Progenitor cell of endocrine pancreas (in vitro differentiated cells): Measurements from ENCODE around the gene CLCN2. TPM values are rescaled to one million over a fixed set of nuclear protein-coding genes. Genes with fewer than 3 reads are reported as not detected.

ENCODE experiments used
- DNase-seq: peaks from one replicate; pipeline ENCODE4 v3.0.0; 2021; ENCODE audit warnings: low spot score; ENCODE audit not compliant: unreplicated experiment
- H3K27ac Mint-ChIP-seq: 2 replicates; pipeline ENCODE4 v1.8.0; 2021; ENCODE audit warnings: mild to moderate bottlenecking, moderate library complexity, mixed read lengths
- H3K27me3 Mint-ChIP-seq: 2 replicates; pipeline ENCODE4 v1.8.0; 2021; ENCODE audit warnings: mixed read lengths
- H3K36me3 Mint-ChIP-seq: 2 replicates; pipeline ENCODE4 v1.8.0; 2022; ENCODE audit warnings: mixed read lengths; ENCODE audit not compliant: insufficient read depth
- H3K4me1 Mint-ChIP-seq: 2 replicates; pipeline ENCODE4 v1.8.0; 2021; ENCODE audit warnings: low read depth, mixed read lengths
- H3K4me3 Mint-ChIP-seq: 2 replicates; pipeline ENCODE4 v1.8.0; 2021; ENCODE audit warnings: low read depth, mild to moderate bottlenecking, moderate library complexity, mixed read lengths
- H3K9me3 Mint-ChIP-seq: 2 replicates; pipeline ENCODE4 v1.8.0; 2021; ENCODE audit warnings: low read depth, mixed read lengths
- CTCF ChIP-seq: fragments of 200-600 bp; sonication (generic); IDR thresholded peaks from one replicate; pipeline ENCODE4 v1.5.0; 2021; ENCODE audit warnings: antibody characterized with exemption, mild to moderate bottlenecking; ENCODE audit not compliant: unreplicated experiment
- total RNA-seq: library from RNA; stranded (reverse); gene quantifications from 2 replicates; pipeline ENCODE4 v1.2.1, GENCODE V29; 2021

The CLCN2 gene
- total RNA-seq, 1 donor from 2014 or later: 21.9 TPM

GRCh38 chr3:184375747-184376461, 14.5 kb upstream of the CLCN2 start:
- Mint-ChIP-seq H3K27me3 (peaks cover 9% of the 10 kb centered on the region), H3K27ac (no peak overlapping the region), H3K4me3 (no peak overlapping the region), H3K9me3 (no peaks in the 10 kb centered on the region), H3K36me3 (peaks cover 10% of the 10 kb centered on the region), H3K4me1 (peaks cover 27% of the 10 kb centered on the region)
- no peak for TF ChIP-seq CTCF
- DNase-seq: no peak

- Mint-ChIP-seq H3K27me3 (peaks cover 3% of the 10 kb centered on the region), H3K4me3 (no peak overlapping the region), H3K27ac (no peak overlapping the region), H3K36me3 (peaks cover 13% of the 10 kb centered on the region), H3K9me3 (no peaks in the 10 kb centered on the region), H3K4me1 (peaks cover 20% of the 10 kb centered on the region)
- TF ChIP-seq CTCF: no peak
- no peak for DNase-seq
These were observed 12.0 kb upstream of the CLCN2 start for GRCh38 chr3:184373422-184373821.

DNA sequence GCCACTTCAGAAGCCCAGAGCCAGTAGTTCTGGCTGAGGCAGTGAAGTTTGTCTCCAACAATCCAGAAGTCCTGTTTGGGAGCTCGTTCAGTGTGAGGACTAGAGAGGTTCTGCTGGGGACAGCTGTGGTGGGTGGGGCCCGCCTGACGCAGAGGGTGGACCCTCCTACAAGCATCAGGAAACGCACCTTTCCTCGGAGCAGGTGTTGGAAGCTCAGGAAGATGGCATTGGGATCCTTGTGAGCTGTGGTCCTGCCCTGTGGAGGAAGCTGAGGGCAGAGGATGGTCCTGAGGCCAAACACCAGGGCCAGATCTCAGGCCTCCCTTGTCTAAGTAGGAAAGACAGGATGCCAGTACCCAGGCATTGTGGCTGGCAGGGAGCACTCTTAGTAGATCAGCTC, 11.5 kb upstream of the CLCN2 start:
- TF ChIP-seq CTCF: no peak
- H3K9me3 Mint-ChIP-seq: no peaks in the 10 kb centered on the region
- peaks cover 15% of the 10 kb centered on the region for H3K36me3 Mint-ChIP-seq
- peaks cover 3% of the 10 kb centered on the region for H3K27me3 Mint-ChIP-seq
- H3K4me1 Mint-ChIP-seq: peaks cover 15% of the 10 kb centered on the region
- DNase-seq: no peak
- H3K4me3 Mint-ChIP-seq: no peak overlapping the region
- H3K27ac Mint-ChIP-seq: no peak overlapping the region

DNA sequence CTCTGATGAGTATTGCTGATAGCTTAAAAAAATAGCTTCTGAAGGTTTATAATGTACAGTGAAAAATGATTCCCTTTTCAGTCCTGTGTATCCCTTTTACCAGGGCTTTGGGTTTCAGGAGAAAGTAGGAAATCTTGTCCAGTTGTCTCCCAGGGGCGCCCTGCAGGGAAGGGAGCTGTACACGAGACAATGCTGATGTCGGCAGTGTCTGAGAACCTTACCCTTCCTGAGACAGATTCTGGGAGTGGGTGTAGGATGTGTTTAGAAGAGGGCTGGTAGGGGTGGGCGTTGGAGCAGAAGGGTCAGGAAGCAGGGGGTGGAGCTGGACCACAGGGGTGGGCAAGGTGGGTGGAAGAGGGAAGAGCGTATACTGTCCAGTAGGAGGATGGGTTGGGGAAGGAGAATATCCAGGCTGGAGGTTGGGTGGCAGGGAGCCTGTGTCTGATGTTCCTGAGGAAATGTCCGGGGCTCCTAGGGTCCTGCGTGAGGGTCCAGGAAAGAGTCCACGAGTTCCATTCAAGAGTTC, 11.0 kb upstream of the CLCN2 start:
- H3K27me3 Mint-ChIP-seq: peaks cover 3% of the 10 kb centered on the region
- H3K27ac Mint-ChIP-seq: no peak overlapping the region
- H3K4me1 Mint-ChIP-seq: peaks cover 9% of the 10 kb centered on the region
- no peak overlapping the region for H3K4me3 Mint-ChIP-seq
- peaks cover 19% of the 10 kb centered on the region for H3K36me3 Mint-ChIP-seq
- no peak for DNase-seq
- no peaks in the 10 kb centered on the region for H3K9me3 Mint-ChIP-seq
- TF ChIP-seq CTCF: no peak

GRCh38 chr3:184371570-184372018, 10.2 kb upstream of the CLCN2 start:
- Mint-ChIP-seq H3K4me1 (peaks cover 7% of the 10 kb centered on the region), H3K4me3 (no peak overlapping the region), H3K36me3 (peaks cover 24% of the 10 kb centered on the region), H3K27me3 (peaks cover 3% of the 10 kb centered on the region), H3K9me3 (no peaks in the 10 kb centered on the region), H3K27ac (no peak overlapping the region)
- peak; percentile 98 for TF ChIP-seq CTCF
- DNase-seq: peak; percentile 63
